SK-N-SH (cell line): ENCODE results near the gene LSM3. TPM values are rescaled to one million over a fixed set of nuclear protein-coding genes. Genes with fewer than 3 reads are reported as not detected.
A peak's percentile ranks its signal among the peaks of the same experiment; 100 is the strongest.

Source experiments
- CTCF ChIA-PET: fragments of 300-600, 350-600 bp; formaldehyde crosslinking; extraction: SDS; loops from one replicate; lab custom pipeline; 2021; lab: Yijun Ruan, JAX
- POLR2A ChIA-PET: fragments of 350-600 bp; sonication (Branson Sonifier 250); formaldehyde crosslinking; extraction: SDS; loops from one replicate; lab custom pipeline; 2020; ENCODE audit warnings: antibody characterized with exemption, inconsistent platforms; lab: Yijun Ruan, JAX
- DNase-seq: peaks from one replicate; pipeline ENCODE4 v3.0.0; 2012
- H2AFZ ChIP-seq: fragments of 200-600 bp; sonication (generic); 2 replicates; pipeline ENCODE4 v1.8.1; 2016; ENCODE audit warnings: antibody characterized with exemption, mild to moderate bottlenecking, low read depth
- H3F3A ChIP-seq: fragments of 200-600 bp; sonication (generic); replicated peaks from 2 replicates; pipeline ENCODE3; 2016; ENCODE audit warnings: antibody characterized with exemption, mild to moderate bottlenecking; ENCODE audit not compliant: insufficient read depth
- H3K27ac ChIP-seq, 2 experiments: fragments of 200-500 bp in 1 of 2; fragments of 200-600 bp in 1 of 2; sonication (Bioruptor generic) in 1 of 2; sonication (generic), shearing (Covaris generic) in 1 of 2; 2 replicates each; pipeline versions ENCODE4 v1.5.1 to v1.6.1; 2014 to 2016; ENCODE audit warnings: low read depth in 2 of 2, inconsistent platforms in 1 of 2, low read length in 1 of 2, mild to moderate bottlenecking in 1 of 2, mixed read lengths in 1 of 2
- H3K27me3 ChIP-seq: fragments of 200-600 bp; sonication (generic), shearing (Covaris generic); 2 replicates; pipeline ENCODE4 v1.6.1; 2016; ENCODE audit warnings: mixed run types; ENCODE audit not compliant: insufficient read depth
- H3K36me3 ChIP-seq, 2 experiments: fragments of 200-500 bp in 1 of 2; fragments of 200-600 bp in 1 of 2; sonication (Bioruptor generic) in 1 of 2; sonication (generic) in 1 of 2; replicated peaks in 1 of 2; 2 replicates each; pipeline versions ENCODE3 to v1.5.1; 2014 to 2016; ENCODE audit warnings: low read length in 1 of 2, mild to moderate bottlenecking in 1 of 2; ENCODE audit not compliant: insufficient read depth in 2 of 2, control insufficient read depth in 1 of 2
- H3K4me1 ChIP-seq, 2 experiments: fragments of 200-500 bp in 1 of 2; fragments of 200-600 bp in 1 of 2; sonication (Bioruptor generic) in 1 of 2; sonication (generic), shearing (Covaris generic) in 1 of 2; 2 replicates each; pipeline versions ENCODE4 v1.5.1 to v1.6.1; 2014 to 2016; ENCODE audit warnings: low read depth in 1 of 2, low read length in 1 of 2, mixed run types in 1 of 2; ENCODE audit not compliant: insufficient read depth in 2 of 2, control insufficient read depth in 1 of 2
- H3K4me2 ChIP-seq: fragments of 200-600 bp; sonication (generic), shearing (Covaris generic); 2 replicates; pipeline ENCODE4 v1.6.1; 2017; ENCODE audit warnings: mixed run types
- H3K4me3 ChIP-seq, 2 experiments: fragments of 200-500 bp in 1 of 2; fragments of 200-600 bp in 1 of 2; sonication (Bioruptor generic) in 1 of 2; sonication (generic), shearing (Covaris generic) in 1 of 2; 2 replicates each; pipeline versions ENCODE4 v1.5.1 to v1.8.1; 2014 to 2016; ENCODE audit warnings: low read depth in 2 of 2, inconsistent platforms in 1 of 2, low read length in 1 of 2, mild to moderate bottlenecking in 1 of 2, mixed read lengths in 1 of 2, moderate library complexity in 1 of 2
- H3K79me2 ChIP-seq: fragments of 200-600 bp; sonication (generic); 2 replicates; pipeline ENCODE4 v1.8.1; 2017; ENCODE audit warnings: mild to moderate bottlenecking; ENCODE audit not compliant: insufficient read depth
- H3K9ac ChIP-seq: fragments of 200-600 bp; sonication (generic); 2 replicates; pipeline ENCODE4 v1.6.1; 2017; ENCODE audit warnings: mixed run types
- H3K9me2 ChIP-seq: fragments of 200-600 bp; sonication (generic); 2 replicates; pipeline ENCODE4 v1.6.1; 2017; ENCODE audit warnings: mixed run types
- H3K9me3 ChIP-seq: fragments of 200-600 bp; sonication (generic); 2 replicates; pipeline ENCODE4 v1.6.1; 2017; ENCODE audit warnings: mixed run types, mild to moderate bottlenecking, moderate library complexity
- H4K20me1 ChIP-seq: fragments of 200-600 bp; sonication (generic); 2 replicates; pipeline ENCODE4 v1.6.1; 2017; ENCODE audit warnings: mild to moderate bottlenecking, mixed run types; ENCODE audit not compliant: insufficient read depth
- CHD2 ChIP-seq: fragments of 150-350 bp; IDR thresholded peaks from 2 replicates; pipeline ENCODE4 v1.6.1; 2018; ENCODE audit warnings: low read length; ENCODE audit not compliant: partially characterized antibody
- EZH2phosphoT487 ChIP-seq: fragments of 200-600 bp; sonication (generic); IDR thresholded peaks from 2 replicates; pipeline ENCODE4 v1.6.1; 2017; ENCODE audit warnings: low read depth, mixed run types, mild to moderate bottlenecking, antibody characterized with exemption, moderate library complexity, borderline replicate concordance
- GABPA ChIP-seq: IDR thresholded peaks from 2 replicates; pipeline ENCODE4 v1.4.0; 2012; ENCODE audit warnings: low read depth, mild to moderate bottlenecking
- JUND ChIP-seq: IDR thresholded peaks from 2 replicates; pipeline ENCODE4 v1.4.0; 2012
- MEF2A ChIP-seq: IDR thresholded peaks from 2 replicates; pipeline ENCODE4 v1.4.0; 2012; ENCODE audit warnings: low read depth, borderline replicate concordance
- NRF1 ChIP-seq: IDR thresholded peaks from 2 replicates; pipeline ENCODE4 v1.6.1; 2012; ENCODE audit warnings: low read depth, mild to moderate bottlenecking, low read length
- RAD21 ChIP-seq: IDR thresholded peaks from 2 replicates; pipeline ENCODE4 v1.6.1; 2012; ENCODE audit warnings: mild to moderate bottlenecking, low read length
- RCOR1 ChIP-seq: fragments of 150-350 bp; IDR thresholded peaks from 2 replicates; pipeline ENCODE4 v1.6.1; 2017; ENCODE audit warnings: antibody characterized with exemption, low read length
- RXRA ChIP-seq: IDR thresholded peaks from 2 replicates; pipeline ENCODE4 v1.4.0; 2012; ENCODE audit warnings: low read depth, mild to moderate bottlenecking, borderline replicate concordance
- TAF1 ChIP-seq: IDR thresholded peaks from 2 replicates; pipeline ENCODE4 v1.6.1; 2012; ENCODE audit warnings: low read depth, mild to moderate bottlenecking, low read length, moderate library complexity, borderline replicate concordance
- TEAD4 ChIP-seq: IDR thresholded peaks from 2 replicates; pipeline ENCODE4 v1.4.0; 2012; ENCODE audit warnings: mild to moderate bottlenecking, borderline replicate concordance; ENCODE audit not compliant: insufficient read depth
- USF2 ChIP-seq: fragments of 150-350 bp; IDR thresholded peaks from 2 replicates; pipeline ENCODE4 v1.6.1; 2017; ENCODE audit warnings: antibody characterized with exemption, low read length, low read depth, borderline replicate concordance
- WGBS: methylation state at CpG from one replicate; pipeline ENCODE4 v1.1.6; 2017; ENCODE audit warnings: low lambda C conversion rate; 5-methylcytosine and 5-hydroxymethylcytosine counted together
- polyA plus RNA-seq, 3 experiments: library from polyadenylated mRNA; depleted of rRNA; stranded (reverse); fragments of >200 nt; gene quantifications; 2 replicates each; pipeline ENCODE4 v1.2.3, GENCODE V29; 2012
- TF ChIP-seq, protein P1 (sequence below): IDR thresholded peaks from 2 replicates; pipeline ENCODE4 v1.4.0; 2012; ENCODE audit warnings: low read depth
- TF ChIP-seq, protein P2 (sequence below): IDR thresholded peaks from 2 replicates; pipeline ENCODE4 v1.4.0; 2012; ENCODE audit warnings: low read depth, borderline replicate concordance

Gene LSM3
- polyA plus RNA-seq, 1 of the 3 experiments (the other 2 are of a cell fraction) = 5.1 TPM

DNA sequence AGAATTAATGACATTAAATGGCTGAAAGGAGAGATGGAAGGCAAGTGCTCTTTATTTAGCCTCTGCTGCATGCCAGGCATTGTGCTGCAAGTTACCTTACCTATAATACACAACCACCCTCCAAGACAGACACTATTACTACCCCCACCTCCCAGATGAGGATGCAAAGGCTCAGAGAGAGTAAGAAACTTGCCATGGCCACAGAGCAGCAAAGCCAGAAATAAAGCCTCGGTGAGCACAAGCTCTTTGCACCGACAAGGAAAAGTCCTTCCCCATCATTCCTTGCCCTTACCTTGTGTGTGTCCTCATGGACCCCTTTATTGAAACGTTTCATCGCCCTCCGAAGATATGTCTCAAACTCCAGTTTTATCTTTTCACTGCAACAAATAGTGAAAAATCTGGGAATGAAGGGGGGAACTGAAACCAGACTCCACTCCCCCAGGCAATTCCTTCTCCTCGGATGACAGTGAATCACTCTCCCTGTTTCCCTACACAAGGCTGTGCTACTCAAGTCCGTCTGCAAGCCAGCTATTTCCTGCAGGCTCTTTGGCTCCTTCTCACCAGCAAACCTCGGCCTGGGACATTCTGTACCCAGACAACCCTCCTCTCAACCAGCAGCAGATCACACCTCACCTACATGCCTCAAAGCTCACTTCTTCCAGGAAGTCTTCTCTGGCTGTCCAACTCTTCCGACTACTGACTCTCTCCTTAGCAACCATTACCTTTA is 11.6 kb upstream of the LSM3 start (continued):
- TF ChIP-seq EZH2phosphoT487 = no peak
- no peak for TF ChIP-seq TAF1
- TF ChIP-seq, protein P1, sequence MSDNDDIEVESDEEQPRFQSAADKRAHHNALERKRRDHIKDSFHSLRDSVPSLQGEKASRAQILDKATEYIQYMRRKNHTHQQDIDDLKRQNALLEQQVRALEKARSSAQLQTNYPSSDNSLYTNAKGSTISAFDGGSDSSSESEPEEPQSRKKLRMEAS = no peak
- TF ChIP-seq RCOR1 = no peak
- no peak for TF ChIP-seq TEAD4
- no peak for TF ChIP-seq USF2
- TF ChIP-seq, protein P2, sequence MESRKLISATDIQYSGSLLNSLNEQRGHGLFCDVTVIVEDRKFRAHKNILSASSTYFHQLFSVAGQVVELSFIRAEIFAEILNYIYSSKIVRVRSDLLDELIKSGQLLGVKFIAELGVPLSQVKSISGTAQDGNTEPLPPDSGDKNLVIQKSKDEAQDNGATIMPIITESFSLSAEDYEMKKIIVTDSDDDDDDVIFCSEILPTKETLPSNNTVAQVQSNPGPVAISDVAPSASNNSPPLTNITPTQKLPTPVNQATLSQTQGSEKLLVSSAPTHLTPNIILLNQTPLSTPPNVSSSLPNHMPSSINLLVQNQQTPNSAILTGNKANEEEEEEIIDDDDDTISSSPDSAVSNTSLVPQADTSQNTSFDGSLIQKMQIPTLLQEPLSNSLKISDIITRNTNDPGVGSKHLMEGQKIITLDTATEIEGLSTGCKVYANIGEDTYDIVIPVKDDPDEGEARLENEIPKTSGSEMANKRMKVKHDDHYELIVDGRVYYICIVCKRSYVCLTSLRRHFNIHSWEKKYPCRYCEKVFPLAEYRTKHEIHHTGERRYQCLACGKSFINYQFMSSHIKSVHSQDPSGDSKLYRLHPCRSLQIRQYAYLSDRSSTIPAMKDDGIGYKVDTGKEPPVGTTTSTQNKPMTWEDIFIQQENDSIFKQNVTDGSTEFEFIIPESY = no peak
- TF ChIP-seq CHD2 = no peak

DNA sequence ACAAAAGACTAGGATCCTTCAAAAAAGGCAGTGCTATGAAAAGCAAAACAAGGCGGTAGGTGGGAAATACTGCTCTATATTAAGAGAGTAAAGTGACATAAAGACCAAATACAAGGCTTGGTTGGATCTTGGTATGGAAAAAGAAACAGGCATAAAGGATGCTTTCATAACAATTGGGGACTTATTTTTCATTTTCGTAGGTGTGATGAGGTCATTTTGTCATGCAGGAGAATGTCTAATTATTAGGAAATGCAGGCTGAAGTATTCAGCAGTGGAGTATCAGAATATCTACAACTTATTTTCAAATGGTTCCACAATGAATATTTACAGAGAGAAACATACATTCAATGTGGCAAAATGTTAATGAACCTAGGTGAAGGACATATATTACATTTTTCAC is 9.2 kb upstream of the LSM3 start:
- no peak overlapping the region for H3K4me3 ChIP-seq
- no peaks in the 10 kb centered on the region for H3K27me3 ChIP-seq
- H3K4me2 ChIP-seq = no peak overlapping the region; the same call in 1 of the 2 replicates
- CTCF ChIA-PET = no interaction called here
- H3K9me2 ChIP-seq = no peaks in the 10 kb centered on the region
- TF ChIP-seq EZH2phosphoT487 (no peak), GABPA (no peak), NRF1 (no peak), RXRA (no peak), JUND (no peak), RAD21 (no peak), MEF2A (no peak)
- TF ChIP-seq, protein P2 = no peak
- no peak overlapping the region for H2AFZ ChIP-seq
- POLR2A ChIA-PET = no interaction called here
- peaks cover 19 to 41% of the 10 kb centered on the region in 2 experiments for H3K4me1 ChIP-seq
- peak overlapping the region; percentile 53; the same call in 1 of the 2 replicates for H3K9ac ChIP-seq
- H3K36me3 ChIP-seq = peaks cover 71 to 85% of the 10 kb centered on the region in 2 experiments
- no peak for DNase-seq
- H4K20me1 ChIP-seq = no peaks in the 10 kb centered on the region; the same call in 1 of the 2 replicates
- 79% methylated on average over 2 of the region's 2 CpGs for WGBS
- H3K9me3 ChIP-seq = no peaks in the 10 kb centered on the region
- peaks cover 47% of the 10 kb centered on the region for H3F3A ChIP-seq
- peaks cover 61% of the 10 kb centered on the region for H3K79me2 ChIP-seq
- peak overlapping the region in 1 of 2 experiments; percentile 98; a peak in 3 of 4 replicates for H3K27ac ChIP-seq
